Activated naive CD8-positive, alpha-beta T cell treated with anti-CD3 and anti-CD28 coated beads, Interleukin-2, amount 10 ng/mL, durations not matched to agents 7 days and 5 days (primary cell): Measurements from ENCODE around the gene PIAS1. TPM values are rescaled to one million over a fixed set of nuclear protein-coding genes. Genes with fewer than 3 reads are reported as not detected.
A peak's percentile ranks its signal among the peaks of the same experiment; 100 is the strongest.

Source experiments
- ATAC-seq: fragments of 150-1000 bp; cut with Tn5 transposase; one replicate; pipeline ENCODE4 v1.10.0; 2021; ENCODE audit warnings: low read depth, moderate library complexity
- POLR2A ChIA-PET: fragments of 350-600 bp; sonication (Branson Sonifier 250); formaldehyde crosslinking; loops from one replicate; lab custom pipeline; 2021; ENCODE audit warnings: antibody characterized with exemption; lab: Charles Lee
- DNase-seq: peaks from one replicate; pipeline ENCODE4 v3.0.0; 2021
- H3K27ac Mint-ChIP-seq: one replicate; pipeline ENCODE4 v1.8.0; 2022; ENCODE audit warnings: mild to moderate bottlenecking, mixed read lengths
- H3K27me3 Mint-ChIP-seq: one replicate; pipeline ENCODE4 v1.8.0; 2022; ENCODE audit warnings: mild to moderate bottlenecking, moderate library complexity, mixed read lengths
- H3K36me3 Mint-ChIP-seq: one replicate; pipeline ENCODE4 v1.8.0; 2021; ENCODE audit warnings: mild to moderate bottlenecking, mixed read lengths
- H3K4me1 Mint-ChIP-seq: one replicate; pipeline ENCODE4 v1.8.0; 2021; ENCODE audit warnings: mixed read lengths
- H3K4me3 Mint-ChIP-seq: one replicate; pipeline ENCODE4 v1.8.0; 2022; ENCODE audit warnings: mild to moderate bottlenecking, moderate library complexity, mixed read lengths
- H3K9me3 Mint-ChIP-seq: one replicate; pipeline ENCODE4 v1.8.0; 2021; ENCODE audit warnings: mixed read lengths
- total RNA-seq, 2 experiments: library from RNA; stranded (reverse); gene quantifications; one replicate each; pipeline ENCODE4 v1.2.3, GENCODE V29; 2021

The PIAS1 gene
- total RNA-seq, 2 experiments from 2014 or later: 53.8 to 54.3 TPM

DNA sequence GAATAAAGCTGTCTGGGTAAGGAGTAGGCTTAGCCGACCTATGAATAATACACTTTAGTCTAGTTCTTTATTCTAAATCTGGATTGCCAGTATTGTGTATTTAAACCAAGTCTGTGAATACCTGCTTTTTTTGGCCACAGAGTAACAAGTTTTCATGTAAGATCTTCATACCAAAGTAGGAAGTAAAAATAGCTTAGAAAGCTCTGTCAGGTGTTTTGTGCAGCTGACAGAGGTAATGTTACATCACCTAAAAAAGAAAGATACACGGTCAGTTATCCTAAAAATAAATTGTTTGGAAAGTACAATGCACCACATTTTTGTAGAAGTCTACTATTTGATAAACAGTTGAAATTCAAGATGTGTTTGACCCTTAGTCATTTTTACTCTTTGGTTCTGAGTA lies 134.5 kb downstream of the PIAS1 start:
- Mint-ChIP-seq H3K4me3 (no peak overlapping the region), H3K4me1 (peaks cover 12% of the 10 kb centered on the region), H3K36me3 (peaks cover 50% of the 10 kb centered on the region), H3K9me3 (no peaks in the 10 kb centered on the region), H3K27me3 (no peaks in the 10 kb centered on the region), H3K27ac (no peak overlapping the region)
- POLR2A ChIA-PET: no interaction called here
- DNase-seq (no peak), ATAC-seq (no peak)

DNA sequence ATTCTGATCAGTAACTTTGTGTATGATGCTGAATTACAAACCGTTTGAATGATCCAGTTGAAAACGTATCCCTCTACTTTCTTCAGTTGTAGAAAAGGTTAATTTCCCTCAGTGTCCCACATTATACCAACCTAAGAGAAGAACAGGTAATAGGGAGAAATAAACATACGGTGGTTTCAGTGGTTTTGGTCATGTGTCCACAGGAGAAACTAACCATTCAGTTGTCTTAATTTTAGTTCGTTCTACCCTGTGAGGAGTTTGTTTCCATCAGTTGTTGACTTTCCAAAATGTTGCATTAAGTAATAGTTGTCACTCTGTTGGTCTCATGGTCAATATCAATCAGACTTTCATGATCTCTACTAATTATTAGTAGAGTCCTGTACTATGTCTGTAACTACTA lies 135.9 kb downstream of the PIAS1 start:
- H3K27ac Mint-ChIP-seq: no peak overlapping the region
- no peak for DNase-seq
- H3K9me3 Mint-ChIP-seq: no peaks in the 10 kb centered on the region
- no peak for ATAC-seq
- H3K4me1 Mint-ChIP-seq: peaks cover 11% of the 10 kb centered on the region
- POLR2A ChIA-PET: no interaction called here
- H3K27me3 Mint-ChIP-seq: no peaks in the 10 kb centered on the region
- peaks cover 39% of the 10 kb centered on the region for H3K36me3 Mint-ChIP-seq
- H3K4me3 Mint-ChIP-seq: no peak overlapping the region

DNA sequence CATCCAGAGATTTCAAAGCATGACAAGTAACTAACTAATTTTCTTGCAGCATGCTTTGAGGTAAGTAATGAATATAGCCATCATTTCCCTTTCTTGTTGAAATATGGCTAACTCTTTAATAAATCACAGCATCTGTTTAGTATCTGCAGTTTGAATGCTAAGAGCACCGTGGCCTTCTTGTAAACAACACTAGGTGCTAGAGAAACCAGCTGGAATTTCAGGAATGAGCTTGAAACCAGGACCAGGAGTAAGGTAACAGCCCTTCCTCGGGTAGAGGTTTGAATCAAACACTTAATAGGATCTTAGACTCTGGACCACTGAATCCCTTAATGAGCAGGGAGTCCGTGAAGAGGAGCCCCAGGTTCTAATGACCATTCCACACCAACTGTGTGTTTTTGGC lies 137.4 kb downstream of the PIAS1 start:
- Mint-ChIP-seq H3K27ac (no peak overlapping the region), H3K36me3 (peaks cover 34% of the 10 kb centered on the region)
- ATAC-seq: no peak

DNA sequence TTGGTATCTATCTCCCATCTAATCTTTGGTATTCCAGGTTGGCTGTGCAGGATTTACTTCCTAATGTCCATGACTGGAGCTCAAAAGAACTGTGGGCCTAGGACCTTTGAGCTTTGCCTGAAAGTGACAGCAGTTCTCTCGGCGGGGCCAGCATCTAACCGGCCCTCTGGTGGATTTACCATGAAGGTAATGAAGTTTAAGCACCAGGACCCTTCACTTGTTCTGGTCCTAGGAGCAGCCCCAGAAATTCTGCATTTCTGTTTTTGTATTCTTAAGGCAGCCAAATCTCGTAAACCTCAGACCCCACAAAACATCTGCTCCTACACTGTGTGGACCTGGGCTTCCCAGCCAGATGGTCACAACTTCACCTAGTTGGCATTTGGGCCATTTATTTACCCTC lies 138.0 kb downstream of the PIAS1 start:
- POLR2A ChIA-PET: no interaction called here
- H3K9me3 Mint-ChIP-seq: no peaks in the 10 kb centered on the region
- no peak for DNase-seq
- ATAC-seq: no peak
- peaks cover 35% of the 10 kb centered on the region for H3K36me3 Mint-ChIP-seq
- H3K4me3 Mint-ChIP-seq: no peak overlapping the region
- H3K27me3 Mint-ChIP-seq: no peaks in the 10 kb centered on the region
- H3K27ac Mint-ChIP-seq: no peak overlapping the region
- peaks cover 9% of the 10 kb centered on the region for H3K4me1 Mint-ChIP-seq

More for the DNA sequence above, 137.4 kb downstream of the PIAS1 start:
- no peaks in the 10 kb centered on the region for H3K27me3 Mint-ChIP-seq
- H3K4me3 Mint-ChIP-seq: no peak overlapping the region
- no peaks in the 10 kb centered on the region for H3K9me3 Mint-ChIP-seq
- H3K4me1 Mint-ChIP-seq: peaks cover 9% of the 10 kb centered on the region
- POLR2A ChIA-PET: no interaction called here
- no peak for DNase-seq

DNA sequence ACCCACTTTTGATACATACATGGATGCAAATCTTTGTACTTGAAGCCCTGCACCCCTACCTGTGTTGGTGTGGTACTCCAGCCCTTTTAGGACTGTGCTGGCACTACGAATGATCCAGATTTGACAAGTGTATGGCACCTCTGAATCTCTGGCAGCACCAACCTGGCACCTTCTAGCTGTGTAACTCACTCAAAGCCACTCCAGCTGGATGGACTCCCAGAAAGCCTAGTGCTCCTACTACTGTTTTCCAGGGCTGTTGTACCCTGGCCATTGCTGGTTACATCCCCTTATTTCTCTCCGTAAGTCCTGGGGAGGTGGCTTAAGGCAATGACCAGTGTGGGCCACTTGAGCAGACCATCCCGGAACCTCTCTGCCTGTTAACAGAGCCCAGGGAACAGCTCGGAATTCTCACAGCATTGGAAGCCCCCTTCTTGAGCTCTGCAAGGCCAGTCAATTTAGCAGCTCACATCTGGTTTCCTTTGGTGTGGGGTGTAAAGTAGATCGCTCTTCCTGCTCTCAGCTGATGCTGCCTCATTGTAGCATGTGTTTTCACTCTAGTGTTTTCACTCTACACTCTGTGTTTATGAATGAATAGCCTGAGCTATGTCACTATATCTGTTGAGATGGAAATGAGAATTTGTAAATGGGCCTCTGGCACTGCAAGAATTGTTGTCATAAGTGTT lies 138.8 kb downstream of the PIAS1 start:
- H3K4me3 Mint-ChIP-seq: no peak overlapping the region
- H3K27ac Mint-ChIP-seq: peak overlapping the region; percentile 32
- POLR2A ChIA-PET: no interaction called here
- H3K4me1 Mint-ChIP-seq: peaks cover 9% of the 10 kb centered on the region
- H3K27me3 Mint-ChIP-seq: no peaks in the 10 kb centered on the region
- no peaks in the 10 kb centered on the region for H3K9me3 Mint-ChIP-seq
- ATAC-seq (no peak), DNase-seq (no peak)
- H3K36me3 Mint-ChIP-seq: peaks cover 34% of the 10 kb centered on the region

DNA sequence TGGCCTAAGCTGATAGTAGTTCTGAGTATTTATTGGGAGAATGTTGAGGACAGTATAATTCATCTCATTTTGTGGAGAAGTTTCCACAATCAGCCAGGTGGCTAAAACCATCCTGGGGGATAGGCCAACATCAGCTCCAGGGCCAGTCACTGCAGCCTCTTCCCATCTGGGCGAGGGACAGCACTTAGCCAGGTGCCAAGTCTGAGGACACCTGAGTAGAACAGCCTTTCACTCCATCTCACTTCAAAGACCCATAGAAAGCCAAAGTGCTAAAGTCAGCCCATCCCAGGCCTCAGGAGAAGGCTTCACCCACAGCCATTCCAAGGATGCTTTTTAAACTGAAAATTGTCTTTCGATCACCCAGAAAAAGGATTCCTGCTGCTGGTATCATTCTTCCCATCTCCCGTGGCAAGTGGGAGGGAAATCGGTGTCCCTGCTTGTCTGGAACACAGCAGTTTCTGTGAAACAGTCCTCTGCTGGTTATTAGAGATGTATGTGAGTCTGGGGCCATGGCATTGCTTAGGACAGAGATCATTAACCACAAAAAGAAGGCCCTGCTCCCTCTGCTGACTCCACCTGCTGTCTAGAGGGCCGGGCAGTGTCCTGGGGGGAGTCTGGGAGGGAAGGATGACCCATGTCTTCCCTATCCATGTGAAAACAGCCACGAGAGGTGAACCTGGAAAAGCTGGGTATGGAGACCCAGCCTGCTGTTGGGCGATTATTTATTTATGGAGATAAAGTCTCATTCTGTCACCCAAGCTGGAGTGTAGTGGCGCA lies 141.4 kb downstream of the PIAS1 start:
- H3K36me3 Mint-ChIP-seq: peaks cover 18% of the 10 kb centered on the region
- H3K9me3 Mint-ChIP-seq: no peaks in the 10 kb centered on the region
- no peaks in the 10 kb centered on the region for H3K4me1 Mint-ChIP-seq
- POLR2A ChIA-PET: interaction anchor here (1.3 kb wide), 1 partner anchor 34 kb away, joined by 8 read pairs; the partner anchor contains the start of gene CLN6
- no peak for ATAC-seq
- DNase-seq: no peak
- no peaks in the 10 kb centered on the region for H3K27me3 Mint-ChIP-seq
- no peak overlapping the region for H3K4me3 Mint-ChIP-seq
- no peak overlapping the region for H3K27ac Mint-ChIP-seq

DNA sequence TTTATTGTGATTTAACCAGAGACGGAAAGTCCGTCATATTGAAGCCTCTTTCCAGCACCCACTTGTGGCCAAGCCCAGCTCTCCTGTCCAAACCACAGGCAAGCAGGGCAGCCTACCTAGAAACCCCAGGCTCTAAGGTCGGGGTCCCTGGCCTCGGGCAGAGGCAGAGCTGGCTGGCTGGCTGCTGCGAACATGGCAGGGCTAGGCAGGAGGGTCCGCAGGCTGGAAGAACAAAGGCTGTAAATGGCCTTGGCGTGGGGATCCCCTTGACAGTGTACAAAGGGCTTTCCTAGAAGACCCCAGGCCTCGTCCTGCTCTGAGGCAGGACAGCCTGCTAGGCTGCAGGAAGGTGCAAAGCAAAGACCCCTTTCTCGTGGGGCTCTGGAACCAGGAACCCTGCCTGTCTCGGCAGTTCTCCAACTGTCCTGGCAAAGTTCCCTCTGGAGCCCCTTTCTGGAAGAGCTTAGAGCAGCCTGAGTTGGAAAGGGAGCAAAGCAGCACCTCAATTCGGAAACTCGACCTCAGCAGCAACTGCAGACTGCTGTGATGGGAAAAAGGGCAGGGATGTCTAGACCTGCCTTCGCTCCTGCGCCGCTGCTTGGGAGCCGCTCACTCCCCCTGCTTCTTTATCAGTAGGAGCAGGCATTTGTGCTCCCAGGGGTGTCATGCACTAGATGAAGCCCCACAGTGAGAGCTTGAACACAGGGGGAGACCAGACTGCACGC lies 142.5 kb downstream of the PIAS1 start:
- Mint-ChIP-seq H3K9me3 (no peaks in the 10 kb centered on the region), H3K36me3 (peaks cover 17% of the 10 kb centered on the region), H3K27ac (no peak overlapping the region), H3K4me1 (no peaks in the 10 kb centered on the region), H3K27me3 (no peaks in the 10 kb centered on the region), H3K4me3 (no peak overlapping the region)
- POLR2A ChIA-PET: interaction anchor here (0.7 kb wide), 1 partner anchor 81 kb away, joined by 3 read pairs; the partner anchor contains the start of gene FEM1B
- ATAC-seq: no peak
- no peak for DNase-seq

DNA sequence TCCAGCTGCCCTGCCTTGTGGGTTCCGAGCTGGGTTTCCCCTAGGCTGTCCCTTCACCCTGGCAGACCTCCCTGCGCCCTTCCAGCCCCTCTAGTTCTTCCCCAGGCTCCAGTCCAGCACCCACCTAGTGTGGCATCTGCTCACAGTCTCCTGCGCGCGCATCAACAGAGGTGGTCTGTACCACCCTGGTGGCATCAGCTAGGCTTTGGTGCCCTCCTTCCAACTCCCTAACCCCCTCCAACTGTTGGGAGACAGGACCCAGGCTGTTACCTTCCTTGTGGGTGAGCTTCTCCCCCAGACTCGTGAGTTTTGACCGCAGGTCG lies 143.0 kb downstream of the PIAS1 start:
- Mint-ChIP-seq H3K27me3 (no peaks in the 10 kb centered on the region), H3K4me3 (no peak overlapping the region), H3K9me3 (no peaks in the 10 kb centered on the region), H3K4me1 (no peaks in the 10 kb centered on the region), H3K36me3 (peaks cover 17% of the 10 kb centered on the region), H3K27ac (no peak overlapping the region)
- POLR2A ChIA-PET: interaction anchor here (0.7 kb wide), 1 partner anchor 80 kb away, joined by 3 read pairs; the partner anchor contains the start of gene FEM1B
- DNase-seq (no peak), ATAC-seq (no peak)

DNA sequence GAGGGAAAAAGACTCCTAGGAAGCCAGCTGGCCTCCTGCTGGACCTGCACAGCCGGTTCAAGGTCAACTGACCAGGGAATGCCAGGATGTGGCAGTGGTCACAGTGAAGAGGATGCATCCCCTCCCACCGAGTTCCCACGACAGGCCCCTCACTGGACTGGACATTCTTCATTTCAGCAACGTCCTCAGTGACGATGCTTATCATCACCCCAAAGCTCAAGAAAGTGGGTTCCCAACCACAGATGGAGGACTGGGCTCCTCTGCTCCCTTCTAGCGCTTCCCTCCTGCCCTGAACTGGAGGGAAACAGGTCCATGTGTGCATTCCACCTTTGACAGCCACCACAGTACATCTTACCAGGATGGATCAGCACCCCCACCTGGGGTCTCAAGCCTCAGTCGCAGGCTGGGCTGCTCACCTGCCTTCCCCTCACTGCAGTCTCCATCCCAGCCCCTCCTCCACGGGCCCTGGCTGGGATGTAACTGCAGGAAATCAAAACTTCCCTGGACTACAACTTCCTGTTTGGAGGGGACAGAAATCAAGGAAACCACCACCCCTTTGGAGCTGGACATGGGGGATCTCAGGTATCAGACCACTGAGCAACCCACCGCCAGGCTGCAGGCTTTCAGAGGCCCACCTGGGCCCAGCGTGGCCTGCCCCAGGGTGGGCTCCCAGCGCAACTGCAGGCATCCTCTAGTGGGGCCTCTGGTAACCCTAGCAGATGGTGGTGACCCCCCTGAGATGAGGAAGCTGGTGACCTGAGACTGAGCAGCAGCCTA lies 143.7 kb downstream of the PIAS1 start:
- no peaks in the 10 kb centered on the region for H3K4me1 Mint-ChIP-seq
- H3K27ac Mint-ChIP-seq: peak overlapping the region; percentile 65
- no peak overlapping the region for H3K4me3 Mint-ChIP-seq
- POLR2A ChIA-PET: no interaction called here
- no peaks in the 10 kb centered on the region for H3K27me3 Mint-ChIP-seq
- no peak for DNase-seq
- peaks cover 12% of the 10 kb centered on the region for H3K36me3 Mint-ChIP-seq
- no peak for ATAC-seq
- H3K9me3 Mint-ChIP-seq: no peaks in the 10 kb centered on the region

DNA sequence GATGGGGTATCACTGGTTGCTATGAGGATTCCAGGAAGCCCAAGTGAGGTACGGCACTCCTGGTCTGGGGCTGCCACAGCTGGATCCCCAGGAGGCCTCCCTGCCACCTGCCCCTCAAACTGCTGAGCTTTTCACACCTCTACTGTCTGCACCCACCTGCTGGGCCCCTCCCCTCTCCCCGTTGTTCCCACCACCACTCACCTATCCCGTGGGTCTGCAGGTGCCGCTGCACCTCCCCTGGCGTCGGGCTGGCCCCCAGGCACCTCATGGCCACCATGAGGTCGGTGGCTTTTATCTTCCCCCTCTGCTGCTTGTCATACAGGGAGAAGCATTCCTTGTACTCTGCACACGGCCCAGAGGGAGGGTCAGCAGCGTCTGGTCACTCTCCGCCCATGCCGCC lies 145.2 kb downstream of the PIAS1 start:
- ATAC-seq (no peak), DNase-seq (no peak)
- Mint-ChIP-seq H3K36me3 (peaks cover 6% of the 10 kb centered on the region), H3K27me3 (no peaks in the 10 kb centered on the region), H3K4me1 (peaks cover 4% of the 10 kb centered on the region), H3K9me3 (no peaks in the 10 kb centered on the region), H3K4me3 (no peak overlapping the region), H3K27ac (no peak overlapping the region)
- POLR2A ChIA-PET: no interaction called here

DNA sequence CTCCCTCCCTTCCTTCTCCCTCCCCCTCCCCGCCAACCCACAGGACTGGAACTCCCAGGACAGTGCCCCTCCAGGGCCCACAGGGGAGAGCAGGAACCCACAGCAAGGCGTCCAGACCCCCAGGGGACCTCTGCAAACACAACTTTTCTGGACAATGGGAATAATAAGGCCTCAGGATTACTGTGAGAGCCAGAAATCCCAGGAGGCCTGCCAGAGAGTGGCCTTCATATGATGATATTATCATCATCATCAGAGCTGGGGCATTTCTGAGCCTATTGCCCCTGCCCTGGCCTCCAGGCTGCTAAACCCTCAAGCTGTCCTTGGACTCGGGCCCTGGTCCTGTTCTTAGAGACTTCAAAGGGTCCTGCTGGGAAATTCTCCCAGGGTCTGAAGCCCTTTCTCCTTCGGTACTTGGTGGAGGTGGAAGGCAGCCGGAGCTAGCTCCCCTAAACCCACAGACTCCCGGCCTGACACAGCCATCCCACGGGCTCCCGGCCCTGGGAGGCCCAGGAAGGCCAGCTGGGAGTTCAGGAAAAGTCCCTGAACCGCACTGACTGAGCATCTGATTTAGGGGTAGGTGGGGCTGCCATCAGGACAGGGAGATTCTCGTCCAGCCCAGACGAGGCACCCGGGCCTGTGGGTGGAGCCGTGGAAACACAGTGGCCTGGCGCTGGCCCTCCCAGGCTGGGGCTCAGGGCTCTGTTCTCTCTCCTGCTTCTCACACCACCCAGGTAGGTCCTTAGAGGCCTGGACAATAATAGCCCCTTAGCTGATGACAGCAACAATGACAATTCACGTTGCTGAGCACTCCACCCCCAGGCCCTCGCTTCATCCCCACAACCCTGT lies 146.1 kb downstream of the PIAS1 start:
- POLR2A ChIA-PET: no interaction called here
- peaks cover 4% of the 10 kb centered on the region for H3K4me1 Mint-ChIP-seq
- DNase-seq: no peak
- no peaks in the 10 kb centered on the region for H3K27me3 Mint-ChIP-seq
- H3K27ac Mint-ChIP-seq: no peak overlapping the region
- H3K9me3 Mint-ChIP-seq: no peaks in the 10 kb centered on the region
- H3K4me3 Mint-ChIP-seq: no peak overlapping the region
- peaks cover 8% of the 10 kb centered on the region for H3K36me3 Mint-ChIP-seq
- ATAC-seq: no peak

DNA sequence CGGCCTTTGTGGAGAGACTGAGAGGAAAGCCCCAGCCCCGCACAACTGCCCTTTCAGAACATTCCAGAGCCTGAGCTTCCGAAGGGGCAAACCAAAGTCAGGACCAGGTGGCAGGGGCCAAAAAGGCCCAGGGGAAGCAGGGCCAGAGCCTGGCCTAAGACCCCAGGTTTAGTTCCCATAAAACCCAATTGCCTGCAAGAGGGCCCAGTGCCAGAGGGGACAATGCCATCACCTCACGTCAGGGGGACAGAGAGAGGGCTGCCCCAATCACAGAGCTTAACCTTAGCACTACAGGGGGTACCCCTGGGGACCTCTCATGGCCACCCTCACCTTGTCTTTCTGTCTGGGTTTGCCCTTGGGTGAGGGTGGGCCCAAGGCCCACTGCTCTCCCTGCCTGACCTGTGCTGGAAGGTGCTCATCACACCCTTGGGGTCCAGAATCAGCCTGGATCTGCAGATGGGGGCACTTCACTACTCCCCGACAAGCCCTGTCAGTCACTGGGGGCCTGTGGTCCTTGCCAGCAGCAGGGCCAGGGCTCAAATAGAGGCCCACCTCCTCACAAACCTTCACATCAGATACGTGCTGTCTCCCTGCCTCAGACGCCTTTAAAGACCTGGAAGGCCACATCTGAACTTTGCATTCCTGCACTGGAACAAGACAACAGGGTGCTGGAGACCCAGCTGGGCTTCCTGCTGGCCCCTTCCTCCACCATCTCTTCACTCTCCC lies 147.2 kb downstream of the PIAS1 start:
- no peaks in the 10 kb centered on the region for H3K27me3 Mint-ChIP-seq
- DNase-seq (no peak), ATAC-seq (no peak)
- H3K4me3 Mint-ChIP-seq: no peak overlapping the region
- H3K9me3 Mint-ChIP-seq: no peaks in the 10 kb centered on the region
- peaks cover 8% of the 10 kb centered on the region for H3K36me3 Mint-ChIP-seq
- H3K27ac Mint-ChIP-seq: peak overlapping the region; percentile 21
- peaks cover 5% of the 10 kb centered on the region for H3K4me1 Mint-ChIP-seq
- POLR2A ChIA-PET: no interaction called here
